GM19372 (cell line): Measurements from ENCODE around the gene FAM174B.
"Not testable (repeated sequence)": the region's sequence is repeated elsewhere in the genome, so short reads cannot be mapped to it uniquely, and the experiment has no call there.

Experiments
- ATAC-seq: cut with Tn5 transposase; IDR thresholded peaks from one replicate; pipeline ENCODE4 v1.9.1; 2021; ENCODE audit warnings: mild to moderate bottlenecking, low read depth, moderate library complexity; ENCODE audit not compliant: unreplicated experiment

The FAM174B gene

GRCh38 chr15:92621972-92622533, 33.5 kb downstream of the FAM174B start:
- no peak for ATAC-seq

GRCh38 chr15:92620991-92621390, 34.6 kb downstream of the FAM174B start:
- ATAC-seq: no peak

- no peak for ATAC-seq
Observed at GRCh38 chr15:92619145-92620101, 36.2 kb downstream of the FAM174B start.

- no peak for ATAC-seq
Observed at GRCh38 chr15:92617549-92618520, 37.7 kb downstream of the FAM174B start.

DNA sequence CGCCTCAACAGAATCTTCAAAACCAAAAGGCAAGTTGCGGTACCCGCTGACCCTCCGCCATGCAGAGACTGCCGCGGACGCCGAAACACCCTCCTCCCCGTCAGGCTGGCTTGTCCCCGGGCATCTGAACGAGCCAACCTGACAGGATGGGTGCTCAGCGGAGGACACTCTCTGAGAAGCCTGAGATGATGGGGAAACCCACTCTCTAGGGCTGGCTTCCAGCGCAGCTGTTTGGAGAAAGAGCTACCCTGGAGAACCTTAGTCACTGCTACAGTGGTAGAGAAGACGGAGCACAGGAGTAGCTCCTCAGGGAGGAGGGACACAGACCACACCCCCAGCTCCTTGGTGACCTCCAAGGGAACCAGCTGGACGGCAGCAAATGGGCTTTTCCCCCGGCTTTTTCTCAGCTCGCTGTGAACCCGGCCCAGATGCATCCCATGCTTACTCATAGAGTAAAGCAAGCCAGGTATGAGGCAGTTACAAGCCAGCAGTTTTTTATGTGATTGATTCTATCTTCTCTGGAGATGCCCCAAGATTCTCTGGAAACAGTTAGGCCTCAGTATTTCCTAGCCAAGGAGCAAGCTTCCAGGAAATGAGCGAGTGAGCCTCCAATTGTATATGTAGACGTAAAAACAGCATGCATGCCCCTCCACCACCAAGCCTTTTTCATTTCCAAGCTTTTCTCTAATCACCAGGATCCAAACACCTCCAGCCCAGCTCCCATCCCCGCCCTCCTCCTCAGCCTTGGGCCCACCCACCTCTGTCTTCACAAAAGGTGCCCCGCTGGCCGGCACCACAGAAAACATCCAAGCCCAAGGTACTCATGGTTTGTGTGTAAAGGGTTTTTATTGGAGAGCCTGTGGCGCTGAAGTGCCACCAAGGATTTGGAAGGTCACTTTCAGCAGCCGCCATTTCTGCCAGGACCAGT, 38.7 kb downstream of the FAM174B start:
- no peak for ATAC-seq

- no peak for ATAC-seq
Observed at GRCh38 chr15:92614791-92615785, 40.5 kb downstream of the FAM174B start.

DNA sequence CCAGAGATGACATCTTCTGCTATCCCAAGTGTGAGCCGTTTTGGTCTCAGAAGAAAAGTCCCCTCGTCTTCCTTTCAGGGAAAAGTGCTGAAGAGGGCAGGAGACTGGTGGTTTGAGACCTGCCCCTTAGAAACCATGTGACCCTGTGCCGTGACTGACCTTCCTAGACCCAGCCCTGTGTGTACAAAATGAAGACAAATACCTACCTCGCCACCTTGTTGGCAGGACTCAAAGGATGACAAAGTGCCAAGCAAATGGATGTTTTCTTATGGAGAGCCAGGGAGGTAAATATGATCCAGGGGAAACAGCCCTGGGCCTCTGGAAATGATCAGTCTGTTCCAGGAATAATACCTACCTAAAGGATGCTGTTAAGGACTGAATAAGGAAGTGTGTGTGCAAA, 41.3 kb downstream of the FAM174B start:
- ATAC-seq: no peak

DNA sequence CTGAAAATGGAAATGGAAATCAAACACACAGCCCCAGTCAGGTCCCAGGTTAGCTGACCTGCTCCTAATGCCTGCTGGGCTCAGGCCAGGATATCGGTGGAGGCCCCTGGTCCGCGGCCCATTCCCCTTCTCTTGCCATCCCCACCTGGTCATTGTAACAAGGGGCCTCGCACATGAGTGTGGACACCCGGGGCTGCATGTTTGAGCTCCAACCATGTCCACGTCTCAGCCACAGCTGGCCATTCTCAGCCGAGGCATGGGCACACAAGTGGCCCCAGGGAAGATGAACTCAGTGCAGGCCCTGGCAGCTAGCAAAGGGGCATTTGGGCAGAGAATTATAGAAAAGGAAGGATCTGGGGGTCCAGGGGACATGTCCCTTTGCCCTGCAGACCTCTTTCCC, 41.7 kb downstream of the FAM174B start:
- no peak for ATAC-seq

GRCh38 chr15:92612891-92613290, 42.7 kb downstream of the FAM174B start:
- no peak for ATAC-seq

GRCh38 chr15:92611995-92612745, 43.4 kb downstream of the FAM174B start:
- no peak for ATAC-seq

DNA sequence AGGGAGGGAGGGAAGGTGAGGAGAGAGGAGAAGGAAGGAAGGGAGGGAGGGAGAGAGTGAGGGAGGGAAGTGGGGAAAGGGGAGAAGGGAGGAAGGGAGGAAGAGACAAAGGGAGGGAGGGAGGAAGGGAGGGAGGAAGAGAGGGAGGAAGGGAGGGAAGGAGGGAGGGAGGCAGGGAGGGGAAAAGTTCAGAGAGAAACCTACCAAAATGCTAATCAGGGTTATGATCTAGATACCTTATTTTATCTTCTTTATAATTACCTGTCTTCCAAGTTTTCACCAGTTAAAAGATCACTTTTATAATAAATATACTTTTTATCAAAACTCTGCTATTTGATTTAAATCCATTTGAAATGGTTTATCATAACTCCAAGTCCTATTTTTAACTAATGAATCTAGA, 44.4 kb downstream of the FAM174B start:
- ATAC-seq: no peak

GRCh38 chr15:92610101-92610520, 45.5 kb downstream of the FAM174B start:
- no peak for ATAC-seq

GRCh38 chr15:92608866-92609700, 46.5 kb downstream of the FAM174B start:
- ATAC-seq: no peak

DNA sequence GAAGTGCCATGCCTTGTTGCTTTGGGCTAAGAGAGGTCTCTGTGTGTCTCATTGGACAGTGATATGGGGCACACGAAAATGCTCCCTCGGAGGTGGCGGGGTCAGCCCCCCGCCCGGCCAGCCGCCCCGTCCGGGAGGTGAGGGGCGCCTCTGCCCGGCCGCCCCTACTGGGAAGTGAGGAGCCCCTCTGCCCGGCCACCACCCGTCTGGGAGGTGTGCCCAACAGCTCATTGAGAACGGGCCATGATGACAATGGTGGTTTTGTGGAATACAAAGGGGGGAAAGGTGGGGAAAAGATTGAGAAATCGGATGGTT, 48.8 kb downstream of the FAM174B start:
- not testable (repeated sequence) for ATAC-seq

- ATAC-seq: no peak
Observed at GRCh38 chr15:92606126-92606835, 49.3 kb downstream of the FAM174B start.

- no peak for ATAC-seq
Observed at GRCh38 chr15:92605225-92605944, 50.2 kb downstream of the FAM174B start.
